H1 (cell line): Measurements from ENCODE around the gene PRRX1. TPM values are rescaled to one million over a fixed set of nuclear protein-coding genes. Genes with fewer than 3 reads are reported as not detected.

Experiments
- CTCF ChIA-PET: fragments of 300-600 bp; sonication (Branson Sonifier 250); formaldehyde crosslinking; loops from one replicate; lab custom pipeline; 2021; ENCODE audit not compliant: partially characterized antibody; lab: Charles Lee
- POLR2A ChIA-PET: fragments of 300-600 bp; sonication (Branson Sonifier 250); formaldehyde crosslinking; loops from one replicate; lab custom pipeline; 2021; ENCODE audit warnings: inconsistent platforms; ENCODE audit not compliant: partially characterized antibody; lab: Charles Lee
- DNase-seq, 2 experiments: peaks; one replicate each; pipeline versions ENCODE4 v3.0.0 to v3.0.0-alpha.2; 2010 to 2022; ENCODE audit warnings: low spot score in 2 of 2, low read depth in 1 of 2, mixed read lengths in 1 of 2
- FAIRE-seq: peaks from 2 replicates; lab custom pipeline; 2011; peaks lifted over from hg19 to GRCh38; lab: Jason Lieb, UNC
- H2AFZ ChIP-seq: 2 replicates; pipeline ENCODE4 v1.8.1; 2012; ENCODE audit warnings: low read length, inconsistent platforms
- H2AK5ac ChIP-seq: 2 replicates; pipeline ENCODE4 v1.6.1; 2013; ENCODE audit warnings: low read depth, low read length
- H2BK120ac ChIP-seq: replicated peaks from 2 replicates; pipeline ENCODE3; 2013; ENCODE audit warnings: low read depth, low read length, inconsistent platforms
- H2BK12ac ChIP-seq: 2 replicates; pipeline ENCODE4 v1.6.1; 2013; ENCODE audit warnings: low read depth, low read length
- H2BK15ac ChIP-seq: 2 replicates; pipeline ENCODE4 v1.6.1; 2013; ENCODE audit warnings: low read length
- H2BK20ac ChIP-seq: 2 replicates; pipeline ENCODE4 v1.6.1; 2013; ENCODE audit warnings: low read length
- H2BK5ac ChIP-seq: 2 replicates; pipeline ENCODE4 v1.6.1; 2013; ENCODE audit warnings: low read depth, low read length
- H3K14ac ChIP-seq: 2 replicates; pipeline ENCODE4 v1.6.1; 2013; ENCODE audit warnings: inconsistent platforms; ENCODE audit not compliant: insufficient read length
- H3K18ac ChIP-seq: 2 replicates; pipeline ENCODE4 v1.6.1; 2013; ENCODE audit warnings: low read length; ENCODE audit errors: extremely low read depth
- H3K23ac ChIP-seq: 2 replicates; pipeline ENCODE4 v1.6.1; 2013; ENCODE audit warnings: inconsistent platforms; ENCODE audit not compliant: insufficient read length
- H3K23me2 ChIP-seq: 2 replicates; pipeline ENCODE4 v1.6.1; 2013; ENCODE audit warnings: low read depth, low read length
- H3K27ac ChIP-seq: 2 replicates; pipeline ENCODE4 v1.6.1; 2011; ENCODE audit warnings: low read depth, low read length, inconsistent platforms
- H3K27me3 ChIP-seq, 4 experiments: replicated peaks in 1 of 4; 1 replicate in 1 of 4; 2 replicates in 3 of 4; pipeline versions ENCODE4 v1.6.1 to v1.8.1; 2011 to 2013; ENCODE audit warnings: low read length in 3 of 4, mild to moderate bottlenecking in 3 of 4, inconsistent platforms in 2 of 4, mixed read lengths in 2 of 4, moderate library complexity in 1 of 4; ENCODE audit not compliant: control insufficient read depth in 3 of 4, insufficient read depth in 3 of 4; ENCODE audit errors: extremely low read depth in 1 of 4
- H3K36me3 ChIP-seq, 4 experiments: 2 replicates each; pipeline versions ENCODE4 v1.6.1 to v1.8.1; 2011 to 2013; ENCODE audit warnings: mild to moderate bottlenecking in 4 of 4, low read length in 3 of 4, moderate library complexity in 2 of 4, control low read depth in 1 of 4, inconsistent platforms in 1 of 4; ENCODE audit not compliant: insufficient read depth in 4 of 4, control insufficient read depth in 2 of 4
- H3K4ac ChIP-seq: replicated peaks from 2 replicates; pipeline ENCODE3; 2013; ENCODE audit warnings: low read length, low read depth, mixed read lengths, inconsistent platforms; ENCODE audit not compliant: insufficient read length
- H3K4me1 ChIP-seq, 4 experiments: replicated peaks in 1 of 4; 1 replicate in 1 of 4; 2 replicates in 3 of 4; pipeline versions ENCODE4 v1.6.1 to v1.8.1; 2011 to 2013; ENCODE audit warnings: low read length in 3 of 4, inconsistent platforms in 2 of 4, mixed read lengths in 1 of 4; ENCODE audit not compliant: insufficient read depth in 4 of 4, control insufficient read depth in 3 of 4
- H3K4me2 ChIP-seq, 2 experiments: 2 replicates each; pipeline versions ENCODE4 v1.6.1 to v1.8.1; 2011 to 2013; ENCODE audit warnings: low read depth in 2 of 2, low read length in 2 of 2, control low read depth in 1 of 2, inconsistent platforms in 1 of 2, mild to moderate bottlenecking in 1 of 2; ENCODE audit not compliant: insufficient read depth in 1 of 2
- H3K4me3 ChIP-seq, 4 experiments: fragments of 200-600, 300-600 bp in 1 of 4; sonication (generic), shearing (Covaris generic), sonication (Bioruptor Twin) in 1 of 4; 2 replicates each; pipeline versions ENCODE4 v1.5.1 to v1.8.1; 2011 to 2016; ENCODE audit warnings: low read length in 4 of 4, low read depth in 3 of 4, control low read depth in 2 of 4, inconsistent platforms in 2 of 4, mild to moderate bottlenecking in 2 of 4, mixed read lengths in 1 of 4, moderate library complexity in 1 of 4; ENCODE audit not compliant: insufficient read depth in 2 of 4; ENCODE audit errors: extremely low read depth in 1 of 4
- H3K56ac ChIP-seq: replicated peaks from 2 replicates; pipeline ENCODE3; 2013; ENCODE audit warnings: low read depth, mild to moderate bottlenecking, mixed read lengths, low read length, inconsistent platforms; ENCODE audit not compliant: insufficient read length
- H3K79me1 ChIP-seq: 2 replicates; pipeline ENCODE4 v1.6.1; 2013; ENCODE audit warnings: low read depth, low read length, control low read depth
- H3K79me2 ChIP-seq, 2 experiments: 2 replicates each; pipeline versions ENCODE4 v1.6.1 to v1.8.1; 2012 to 2013; ENCODE audit warnings: low read length in 2 of 2, mild to moderate bottlenecking in 2 of 2, inconsistent platforms in 1 of 2; ENCODE audit not compliant: insufficient read depth in 2 of 2, control insufficient read depth in 1 of 2
- H3K9ac ChIP-seq, 4 experiments: replicated peaks in 1 of 4; 1 replicate in 1 of 4; 2 replicates in 3 of 4; pipeline versions ENCODE4 v1.6.1 to v1.8.1; 2011 to 2013; ENCODE audit warnings: low read depth in 3 of 4, low read length in 3 of 4, control low read depth in 2 of 4, mild to moderate bottlenecking in 2 of 4, moderate library complexity in 2 of 4, inconsistent platforms in 1 of 4; ENCODE audit errors: extremely low read depth in 1 of 4
- H3K9me3 ChIP-seq, 2 experiments: 2 replicates each; pipeline versions ENCODE4 v1.6.1 to v1.8.1; 2012 to 2013; ENCODE audit warnings: mild to moderate bottlenecking in 2 of 2, moderate library complexity in 2 of 2, control low read depth in 1 of 2, inconsistent platforms in 1 of 2, low read depth in 1 of 2, low read length in 1 of 2, mixed read lengths in 1 of 2; ENCODE audit not compliant: insufficient read depth in 2 of 2
- H4K20me1 ChIP-seq, 2 experiments: replicated peaks in 1 of 2; 2 replicates each; pipeline versions ENCODE3 to v1.8.1; 2011 to 2013; ENCODE audit warnings: inconsistent platforms in 2 of 2, low read length in 2 of 2, mild to moderate bottlenecking in 1 of 2; ENCODE audit not compliant: insufficient read depth in 2 of 2, control insufficient read depth in 1 of 2
- H4K5ac ChIP-seq: 2 replicates; pipeline ENCODE4 v1.6.1; 2013; ENCODE audit warnings: low read length, low read depth, mixed read lengths, inconsistent platforms; ENCODE audit not compliant: insufficient read length
- H4K8ac ChIP-seq: 2 replicates; pipeline ENCODE4 v1.8.0; 2013; ENCODE audit warnings: mild to moderate bottlenecking, moderate library complexity, low read length, inconsistent platforms; ENCODE audit not compliant: insufficient read depth; ENCODE audit errors: extremely low read depth
- H4K91ac ChIP-seq: replicated peaks from 2 replicates; pipeline ENCODE3; 2013; ENCODE audit warnings: low read length, mixed read lengths, inconsistent platforms; ENCODE audit not compliant: insufficient read length
- ASH2L ChIP-seq: fragments of 200-600, 300-600 bp; sonication (generic); IDR thresholded peaks from one replicate; pipeline ENCODE4 v1.7.1; 2017; ENCODE audit warnings: low read length
- BCL11A ChIP-seq, 2 experiments: IDR thresholded peaks; one replicate each; pipeline ENCODE4 v1.6.1; 2011; ENCODE audit warnings: low read depth in 2 of 2, low read length in 2 of 2, mild to moderate bottlenecking in 2 of 2
- CHD2 ChIP-seq: IDR thresholded peaks from 2 replicates; pipeline ENCODE4 v1.6.1; 2012; ENCODE audit warnings: low read length, improper control_type of control experiment
- EZH2 ChIP-seq: fragments of 200-600 bp; sonication (generic); IDR thresholded peaks from 2 replicates; pipeline ENCODE4 v1.7.1; 2012; ENCODE audit warnings: low read depth, mild to moderate bottlenecking, moderate library complexity, low read length, inconsistent platforms; ENCODE audit not compliant: severe bottlenecking
- HDAC2 ChIP-seq, 2 experiments: fragments of 300-600 bp in 1 of 2; sonication (generic) in 1 of 2; IDR thresholded peaks; 2 replicates each; pipeline ENCODE4 v1.6.1; 2011 to 2012; ENCODE audit warnings: low read depth in 2 of 2, low read length in 2 of 2, mild to moderate bottlenecking in 2 of 2, moderate library complexity in 2 of 2, borderline replicate concordance in 1 of 2, inconsistent platforms in 1 of 2
- NANOG ChIP-seq: IDR thresholded peaks from 2 replicates; pipeline ENCODE4 v1.6.1; 2011; ENCODE audit warnings: low read length, low read depth, mild to moderate bottlenecking, inconsistent platforms; ENCODE audit not compliant: insufficient read depth, poor library complexity, severe bottlenecking
- POLR2A ChIP-seq, 2 experiments: IDR thresholded peaks; 1 replicate in 1 of 2; 2 replicates in 1 of 2; pipeline ENCODE4 v1.6.1; 2011; ENCODE audit warnings: low read depth in 2 of 2, low read length in 2 of 2, mild to moderate bottlenecking in 2 of 2; ENCODE audit errors: control extremely low read depth in 1 of 2
- POLR2AphosphoS5 ChIP-seq: IDR thresholded peaks from 2 replicates; pipeline ENCODE4 v1.6.1; 2011; ENCODE audit warnings: low read depth, low read length
- RNF2 ChIP-seq: fragments of 200-900, 300-1000 bp; sonication (generic); IDR thresholded peaks from 2 replicates; pipeline ENCODE4 v1.7.1; 2016; ENCODE audit warnings: borderline replicate concordance, low read depth, mild to moderate bottlenecking, antibody characterized with exemption, low read length; ENCODE audit not compliant: poor library complexity, severe bottlenecking; ENCODE audit errors: missing control alignments
- SP1 ChIP-seq: IDR thresholded peaks from 2 replicates; pipeline ENCODE4 v1.6.1; 2011; ENCODE audit warnings: low read depth, low read length
- SP2 ChIP-seq: IDR thresholded peaks from 2 replicates; pipeline ENCODE4 v1.6.1; 2012; ENCODE audit warnings: mild to moderate bottlenecking, low read length, inconsistent platforms
- SP4 ChIP-seq: IDR thresholded peaks from 2 replicates; pipeline ENCODE4 v1.6.1; 2012; ENCODE audit warnings: low read length, inconsistent platforms
- SUZ12 ChIP-seq: fragments of 200-600 bp; sonication (generic); IDR thresholded peaks from 2 replicates; pipeline ENCODE4 v1.6.1; 2012; ENCODE audit warnings: mild to moderate bottlenecking, inconsistent platforms, low read length, moderate library complexity, mixed read lengths
- TAF7 ChIP-seq: optimal IDR thresholded peaks from 2 replicates; pipeline ENCODE3; 2011; ENCODE audit warnings: low read depth, mild to moderate bottlenecking, inconsistent platforms, low read length, moderate library complexity, borderline replicate concordance
- WGBS, 2 experiments: shearing (Covaris generic) in 1 of 2; methylation state at CpG; one replicate each; pipeline versions ENCODE4 v1.1.6 to v1.1.7; 2013 to 2015; ENCODE audit warnings: low lambda C conversion rate in 2 of 2, mixed read lengths in 2 of 2, inconsistent platforms in 1 of 2, low coverage in 1 of 2, missing lambda C conversion rate in 1 of 2; ENCODE audit not compliant: insufficient replicate concordance in 2 of 2, insufficient coverage in 1 of 2, insufficient read length in 1 of 2; ENCODE audit errors: extremely low coverage in 1 of 2, missing lambda C conversion rate in 1 of 2; 5-methylcytosine and 5-hydroxymethylcytosine counted together
- polyA plus RNA-seq, 7 experiments: library from polyadenylated mRNA; depleted of rRNA in 3 of 7; stranded (reverse) in 5 of 7; unstranded in 2 of 7; fragments of >200 nt in 5 of 7; fragments of 200-250 nt in 2 of 7; gene quantifications; 1 replicate in 5 of 7; 2 replicates in 1 of 7; 4 replicates in 1 of 7; pipeline versions ENCODE4 v1.2.1 to v1.2.3, GENCODE V29; 2011 to 2013; ENCODE audit warnings: missing spikeins in 2 of 7, mixed read lengths in 2 of 7
- total RNA-seq: library from RNA; stranded (reverse); fragmentation: NEBNext Ultra II Directional; extraction: Animal tissue kit (Norgen Biotek cat#: 25700); gene quantifications from 2 replicates; pipeline ENCODE4 v1.2.1, GENCODE V29; 2021

Gene PRRX1
- total and polyA plus RNA-seq, 2 of the 8 experiments (the other 6 are each of a cell fraction or from before 2014, with no cell fraction given) = not detected

- Histone ChIP-seq H2AFZ (no peak overlapping the region), H3K27ac (no peak overlapping the region), H3K9ac (no peak overlapping the region), H3K23ac (no peak overlapping the region), H2BK20ac (no peak overlapping the region), H4K5ac (no peak overlapping the region), H3K4ac (no peak overlapping the region), H4K8ac (no peak overlapping the region), H2BK15ac (peak overlapping the region; percentile 29; the same call in 1 of the 2 replicates), H3K4me1 (peaks cover 2 to 29% (median 12%) of the 10 kb centered on the region in 4 experiments; a peak in 6 of 7 replicates), H3K56ac (no peak overlapping the region), H3K36me3 (no peaks in the 10 kb centered on the region), H3K4me3 (peak overlapping the region in 1 of 4 experiments; percentile 41; a peak in 2 of 8 replicates), H4K20me1 (peaks cover 4 to 14% of the 10 kb centered on the region in 2 experiments), H2AK5ac (no peak overlapping the region), H3K4me2 (peak overlapping the region; percentile 57; a peak in 2 of 4 replicates), H2BK5ac (no peak overlapping the region), H4K91ac (no peak overlapping the region), H3K27me3 (peaks cover 68 to 77% (median 76%) of the 10 kb centered on the region in 4 experiments), H3K79me1 (no peaks in the 10 kb centered on the region), H2BK120ac (no peak overlapping the region), H3K14ac (no peak overlapping the region), H2BK12ac (no peak overlapping the region), H3K23me2 (peaks cover 8% of the 10 kb centered on the region; the same call in 1 of the 2 replicates), H3K79me2 (no peaks in the 10 kb centered on the region), H3K9me3 (no peaks in the 10 kb centered on the region), H3K18ac (no peak overlapping the region)
- FAIRE-seq = no peak
- POLR2A ChIA-PET = interaction anchor here (2.1 kb wide), 1 partner anchor 8 kb away, joined by 9 read pairs; no protein-coding TSS in a partner anchor
- DNase-seq = peak in 1 of 2 experiments; percentile 50
- CTCF ChIA-PET = interaction anchor here (0.8 to 3.6 kb wide), 8 partner anchors 9 to 1890 kb away, joined by 3 to 13 read pairs (median 3); no protein-coding TSS in a partner anchor
- WGBS, 2 experiments = 2% methylated on average over 8 of the region's 8 CpGs; no CpG with 5 or more reads in 1 of the 2 experiments
- no peak for TF ChIP-seq ASH2L
- peak; percentile 74 for TF ChIP-seq EZH2
- no peak for TF ChIP-seq CHD2
- TF ChIP-seq POLR2A (IDR thresholded peaks at IDR 0.05; ENCODE audit: control extremely low read depth in 1 of 2, low read depth in 2 of 2, low read length in 2 of 2) = no peak
- TF ChIP-seq HDAC2 (IDR thresholded peaks at IDR 0.05; ENCODE audit: borderline replicate concordance in 1 of 2, low read depth in 2 of 2, low read length in 2 of 2) = no peak
- TF ChIP-seq RNF2 = no peak
- TF ChIP-seq SP2 = no peak
- no peak for TF ChIP-seq SP4
- no peak for TF ChIP-seq BCL11A (IDR thresholded peaks at IDR 0.05; ENCODE audit: low read depth in 2 of 2, low read length in 2 of 2)
- TF ChIP-seq SUZ12 = peak; percentile 65; the same call in 1 of the 2 replicates
- TF ChIP-seq NANOG = no peak
- no peak for TF ChIP-seq POLR2AphosphoS5
- 0 out of 2 replicates have a peak, but pooled peaks have one; percentile 2 for TF ChIP-seq SP1
- no peak for TF ChIP-seq TAF7
Observed at GRCh38 chr1:170669107-170669445, 5.1 kb downstream of the PRRX1 start.
